GM20000 (cell line): ENCODE results near the gene KLK12.

Experiments
- DNase-seq: peaks from one replicate; pipeline ENCODE4 v3.0.0; 2012; ENCODE audit warnings: low spot score
- CTCF ChIP-seq: IDR thresholded peaks from 2 replicates; pipeline ENCODE4 v1.5.1; 2012; ENCODE audit warnings: mild to moderate bottlenecking, control low read depth; ENCODE audit errors: extremely low read depth, missing control alignments

KLK12 gene

GRCh38 chr19:51024924-51025323 lies 9.9 kb downstream of the KLK12 start:
- no peak for DNase-seq
- no peak for TF ChIP-seq CTCF

- DNase-seq, result no peak
Measured at GRCh38 chr19:51023946-51024345, 10.9 kb downstream of the KLK12 start.

DNA sequence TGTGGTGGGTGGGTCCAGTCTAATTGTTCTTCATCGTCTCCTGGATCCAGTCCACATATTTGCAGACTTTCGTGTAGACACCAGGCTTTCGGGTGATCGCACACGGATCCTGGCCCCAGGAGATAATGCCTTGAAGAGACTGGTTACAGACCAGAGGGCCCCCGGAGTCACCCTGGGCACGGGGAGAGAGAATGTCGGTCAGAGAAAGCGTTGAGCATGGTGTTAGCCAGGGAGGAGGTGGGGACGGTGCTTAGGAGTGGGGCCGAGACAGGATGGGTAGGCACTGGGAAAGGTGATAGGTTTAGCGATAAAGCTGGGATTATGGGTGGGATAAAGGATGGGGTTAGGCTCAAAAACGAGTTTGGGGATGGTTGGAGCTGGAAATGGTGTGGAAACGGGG lies 12.3 kb downstream of the KLK12 start:
- no peak for TF ChIP-seq CTCF
- DNase-seq, result no peak

More at GRCh38 chr19:51023946-51024345, 10.9 kb downstream of the KLK12 start:
- no peak for TF ChIP-seq CTCF

- peak; percentile 43 for TF ChIP-seq CTCF
- peak; percentile 65 for DNase-seq
Measured at GRCh38 chr19:51020988-51021651, 13.7 kb downstream of the KLK12 start.

GRCh38 chr19:51019544-51019925 lies 15.3 kb downstream of the KLK12 start, which contains the start of gene KLK10:
KLK10 (minus strand) TSS chr19:51019709; CDS start chr19:51019130, 579 bp downstream.
- no peak for DNase-seq
- TF ChIP-seq CTCF, result no peak

GRCh38 chr19:51018745-51019543 lies 15.9 kb downstream of the KLK12 start:
- TF ChIP-seq CTCF, result no peak
- no peak for DNase-seq
